HepG2 (cell line): ENCODE measurements around the gene ENO1. TPM values are rescaled to one million over a fixed set of nuclear protein-coding genes. Genes with fewer than 3 reads are reported as not detected.

Source experiments
- ARID5B ChIP-seq: IDR thresholded peaks from 2 replicates; pipeline ENCODE4 v1.4.0; 2020; ENCODE audit warnings: mild to moderate bottlenecking, missing genetic modification reagents
- CHD4 ChIP-seq: fragments of 200-600 bp; sonication (generic); IDR thresholded peaks from 2 replicates; pipeline ENCODE4 v1.7.0; 2017; ENCODE audit warnings: mild to moderate bottlenecking, low read length, borderline replicate concordance
- DNMT1 ChIP-seq: sonication (generic); formaldehyde crosslinking; IDR thresholded peaks from 2 replicates; pipeline ENCODE4 v1.5.1; 2020; ENCODE audit warnings: mild to moderate bottlenecking, missing genetic modification reagents
- HNF1B ChIP-seq: sonication (generic); formaldehyde crosslinking; IDR thresholded peaks from 2 replicates; pipeline ENCODE4 v1.5.1; 2020; ENCODE audit warnings: mild to moderate bottlenecking, moderate library complexity, missing genetic modification reagents
- HNRNPH1 ChIP-seq: fragments of 200-400 bp; formaldehyde crosslinking; optimal IDR thresholded peaks from 2 replicates; pipeline ENCODE3; 2017; ENCODE audit warnings: mild to moderate bottlenecking, low read depth, low read length
- KDM3A ChIP-seq: IDR thresholded peaks from 2 replicates; pipeline ENCODE4 v1.6.1; 2018; ENCODE audit warnings: low read depth, missing compliant biosample characterization
- PREB ChIP-seq: sonication (generic); formaldehyde crosslinking; IDR thresholded peaks from 2 replicates; pipeline ENCODE4 v1.4.0; 2020; ENCODE audit warnings: missing genetic modification reagents
- REST ChIP-seq, 2 experiments: IDR thresholded peaks; 2 replicates each; pipeline ENCODE4 v1.6.1; 2011 to 2012; ENCODE audit warnings: low read length in 2 of 2, borderline replicate concordance in 1 of 2, low read depth in 1 of 2, mild to moderate bottlenecking in 1 of 2, moderate library complexity in 1 of 2
- ZNF484 ChIP-seq: sonication (generic); formaldehyde crosslinking; IDR thresholded peaks from 2 replicates; pipeline ENCODE4 v1.5.1; 2020; ENCODE audit warnings: mild to moderate bottlenecking, low read depth, missing genetic modification reagents, borderline replicate concordance
- ZNF577 ChIP-seq: sonication (generic); formaldehyde crosslinking; IDR thresholded peaks from 2 replicates; pipeline ENCODE4 v1.4.0; 2020; ENCODE audit warnings: mild to moderate bottlenecking, low read depth, missing genetic modification reagents, borderline replicate concordance
- ZXDC ChIP-seq: sonication (generic); formaldehyde crosslinking; IDR thresholded peaks from 2 replicates; pipeline ENCODE4 v1.5.0; 2020; ENCODE audit warnings: mild to moderate bottlenecking, missing genetic modification reagents
- polyA plus RNA-seq, 8 experiments: library from polyadenylated mRNA; depleted of rRNA in 3 of 8; stranded (reverse) in 7 of 8; unstranded in 1 of 8; fragments of >200 nt; fragmentation: Illumina TruSeq in 4 of 8; extraction: Trizol in 4 of 8; gene quantifications; 2 replicates each; pipeline versions ENCODE4 v1.2.1 to v1.2.3, GENCODE V29; 2011 to 2016; ENCODE audit warnings: low read depth in 4 of 8, missing spikeins in 1 of 8, mixed read lengths in 1 of 8; ENCODE audit not compliant: insufficient read depth in 1 of 8
- total RNA-seq, 5 experiments: library from RNA; depleted of rRNA; stranded (reverse); fragments of >200 nt; fragmentation: Illumina TruSeq; extraction: Trizol; gene quantifications; 2 replicates each; pipeline ENCODE4 v1.2.3, GENCODE V29; 2016; ENCODE audit warnings: low read depth in 1 of 5

Gene ENO1
- total and polyA plus RNA-seq, 2 of the 13 experiments (the other 11 are each of a cell fraction or from before 2014, with no cell fraction given), result 1,559 to 3,103 TPM

GRCh38 chr1:8817412-8818324, 60.8 kb downstream of the ENO1 start, which contains the start of gene RERE (continued):
- 0 out of 2 replicates have a peak, but pooled peaks have one; percentile 31 for TF ChIP-seq ARID5B (CRISPR knock-in tag)
- TF ChIP-seq KDM3A (CRISPR knock-in tag), result no peak
- no peak for TF ChIP-seq PREB (CRISPR knock-in tag)
- no peak for TF ChIP-seq ZNF577
- no peak for TF ChIP-seq HNRNPH1
- peak in 1 of 2 experiments; percentile 59; a peak in 1 of 4 replicates for TF ChIP-seq REST (IDR thresholded peaks at IDR 0.05; ENCODE audit: borderline replicate concordance in 1 of 2, low read depth in 1 of 2, low read length in 2 of 2)
- TF ChIP-seq ZNF484 (CRISPR knock-in tag), result no peak
- TF ChIP-seq ZXDC (CRISPR knock-in tag), result no peak
- no peak for TF ChIP-seq CHD4
- TF ChIP-seq DNMT1 (CRISPR knock-in tag), result no peak
- TF ChIP-seq HNF1B (CRISPR knock-in tag), result 0 out of 2 replicates have a peak, but pooled peaks have one; percentile 22
